Measurements from ENCODE around the gene KATNA1. TPM values are rescaled to one million over a fixed set of nuclear protein-coding genes. Genes with fewer than 3 reads are reported as not detected.

Gene KATNA1
- total and polyA plus RNA-seq, 4 experiments from 2014 or later: 18.2 to 34.7 (median 24.5) TPM

DNA sequence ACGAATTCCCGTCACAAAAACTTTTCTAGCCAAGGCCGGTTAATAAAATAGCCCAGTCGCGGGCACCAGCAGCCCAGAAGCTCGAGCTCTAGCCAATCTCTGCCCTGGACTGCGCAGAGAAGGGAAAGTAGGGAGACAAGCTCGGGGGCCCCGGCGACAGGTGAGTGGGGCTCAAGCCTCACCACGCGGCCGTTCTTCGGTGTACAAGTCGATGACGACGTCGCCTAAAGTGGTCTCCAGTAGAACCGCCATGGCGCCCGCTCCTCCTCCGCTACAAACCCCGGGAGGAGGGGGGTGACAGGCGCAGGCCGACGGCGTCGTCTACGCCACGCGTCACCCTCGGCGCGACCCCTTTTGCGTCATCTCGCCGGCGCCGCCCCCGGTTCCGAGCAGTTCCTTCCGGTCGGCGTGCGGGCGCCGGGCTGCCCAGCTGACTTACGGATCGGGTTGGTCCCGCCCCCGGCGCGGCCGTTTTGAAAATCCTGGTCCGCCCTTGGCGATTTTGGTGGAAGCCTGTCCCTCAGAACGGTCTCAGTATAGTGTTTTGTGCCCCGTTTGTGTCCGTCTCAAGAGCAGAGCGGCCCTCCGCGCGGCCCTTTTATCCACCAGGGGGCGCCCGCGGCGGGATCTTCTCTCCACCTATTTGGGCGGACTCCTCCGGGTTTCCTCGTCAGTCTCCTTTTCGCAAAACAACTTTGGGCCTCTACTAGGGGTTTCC is 102.6 kb downstream of the KATNA1 start, which contains the start of gene PPIL4:
PPIL4 (minus strand) TSS at position 290 of the 718 bp plus-strand sequence; CDS start at position 252, 38 bp downstream.
- intact Hi-C loops (cut with micrococcal nuclease): loop anchor here (1.0 to 10.0 kb wide), 10 partner anchors 19 to 461 kb away; partner anchors contain the start of genes KATNA1, LATS1, LRP11 and NUP43
- Histone ChIP-seq H3K36me3 (ENCODE audit: insufficient read depth, low read length) (peaks cover under 1% of the 10 kb centered on the region), H3K4me3 (ENCODE audit: low read length in 2 of 2) (peak within 1 kb of the TSS; percentile 68 to 74), H3K4me1 (ENCODE audit: insufficient read depth, low read length) (peaks cover 32% of the 10 kb centered on the region), H3K9me3 (ENCODE audit: control insufficient read depth in 1 of 2, low read length in 2 of 2) (no peaks in the 10 kb centered on the region), H3K27me3 (ENCODE audit: insufficient read depth, low read length) (no peaks in the 10 kb centered on the region), H3K27ac (ENCODE audit: low read depth, low read length) (peak within 1 kb of the TSS; percentile 100)
- H3K27ac Mint-ChIP-seq: peak within 1 kb of the TSS; percentile 98 to 100 (median 100)
- peaks cover 0 to 3% of the 10 kb centered on the region in 2 donors for H3K27me3 Mint-ChIP-seq
- peaks cover 0 to 4% (median 0%) of the 10 kb centered on the region in 8 donors for H3K9me3 Mint-ChIP-seq
- peaks cover 4 to 29% of the 10 kb centered on the region in 2 donors for H3K36me3 Mint-ChIP-seq
- DNase-seq: peak; percentile 94 to 98 (median 97)
- peak within 1 kb of the TSS; percentile 97 to 100 (median 98) for H3K4me3 Mint-ChIP-seq
- ChIA-PET POLR2A (ENCODE audit: partially characterized antibody) (interaction anchor here (0.9 to 3.6 kb wide), 17 partner anchors 9 to 775 kb away, joined by 3 to 31 read pairs (median 5); partner anchors contain the start of genes GINM1, KATNA1, LATS1 and NUP43), CTCF (ENCODE audit: partially characterized antibody) (interaction anchor here (0.6 to 3.9 kb wide), 14 partner anchors 9 to 378 kb away, joined by 3 to 30 read pairs (median 4); partner anchors contain the start of genes GINM1, LATS1, PCMT1 and ZC3H12D)
- peaks cover 27 to 50% (median 38%) of the 10 kb centered on the region in 4 donors for H3K4me1 Mint-ChIP-seq

DNA sequence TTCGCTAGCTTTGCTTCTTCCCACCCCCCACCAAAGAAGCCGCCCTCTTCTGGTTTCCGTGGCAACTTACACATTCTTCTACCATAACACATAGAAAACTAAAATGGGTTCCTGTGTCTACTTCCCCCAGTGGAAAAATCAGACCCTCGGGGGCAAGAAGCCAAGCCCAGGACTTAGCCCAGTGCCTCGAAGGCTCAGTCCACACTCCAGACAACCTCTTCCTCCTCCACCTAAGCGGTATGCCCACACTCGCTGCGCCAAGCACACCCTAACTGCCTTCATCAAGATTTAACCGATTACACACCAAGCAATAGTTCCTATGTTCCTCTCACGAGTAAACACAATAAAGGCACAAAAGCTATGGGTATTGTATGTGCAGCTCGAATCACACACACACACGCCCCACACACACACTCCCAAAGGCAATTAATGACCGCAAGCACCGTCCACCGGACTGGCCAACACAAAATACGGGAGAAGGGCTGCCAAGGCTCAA is 103.2 kb downstream of the KATNA1 start:
- Mint-ChIP-seq H3K27ac (peak overlapping the region; percentile 98 to 100 (median 100)), H3K9me3 (peaks cover 0 to 4% (median 0%) of the 10 kb centered on the region in 8 donors), H3K4me3 (peak overlapping the region; percentile 97 to 100 (median 98)), H3K36me3 (peaks cover 4 to 32% of the 10 kb centered on the region in 2 donors), H3K27me3 (peaks cover 0 to 3% of the 10 kb centered on the region in 2 donors), H3K4me1 (peaks cover 27 to 53% (median 38%) of the 10 kb centered on the region in 4 donors)
- ChIA-PET CTCF (ENCODE audit: partially characterized antibody) (interaction anchor here (0.6 to 3.9 kb wide), 15 partner anchors 8 to 517 kb away, joined by 3 to 30 read pairs (median 3); partner anchors contain the start of genes GINM1, LATS1, PCMT1 and ZC3H12D), POLR2A (ENCODE audit: partially characterized antibody) (interaction anchor here (0.7 to 3.6 kb wide), 19 partner anchors 8 to 775 kb away, joined by 3 to 31 read pairs (median 5); partner anchors contain the start of genes GINM1, KATNA1, LATS1 and NUP43)
- Histone ChIP-seq H3K27ac (ENCODE audit: low read depth, low read length) (peak overlapping the region; percentile 100), H3K27me3 (ENCODE audit: insufficient read depth, low read length) (no peaks in the 10 kb centered on the region), H3K4me3 (ENCODE audit: low read length in 2 of 2) (peak overlapping the region; percentile 68 to 74), H3K9me3 (ENCODE audit: control insufficient read depth in 1 of 2, low read length in 2 of 2) (no peaks in the 10 kb centered on the region), H3K4me1 (ENCODE audit: insufficient read depth, low read length) (peaks cover 32% of the 10 kb centered on the region), H3K36me3 (ENCODE audit: insufficient read depth, low read length) (peaks cover 3% of the 10 kb centered on the region)
- intact Hi-C loops (cut with micrococcal nuclease): loop anchor here (1.0 to 10.0 kb wide), 6 partner anchors 48 to 462 kb away; partner anchors contain the start of genes LATS1, NUP43, PCMT1 and TAB2
- DNase-seq: peak; percentile 80 to 91 (median 84)

Other genes starting within 250 kb of the KATNA1 start
- gene SUMO4, start 248.5 kb downstream of the KATNA1 start, total RNA-seq: 10 to 100 TPM in 1 of 2 experiments, 1 to 10 TPM in 1; 6.8 to 10.0 TPM
- gene SUMO4, start 248.5 kb downstream of the KATNA1 start, polyA plus RNA-seq: 1 to 10 TPM in 1 of 2 donors, not detected in 1; 2.2 TPM
- 100 to 1,000 TPM in 1 of 2 experiments, 10 to 100 TPM in 1; 91.5 to 106 TPM for gene ZC3H12D, start 163.7 kb downstream of the KATNA1 start, total RNA-seq
- 1 to 10 TPM; 3.1 to 9.8 TPM for gene ZC3H12D, start 163.7 kb downstream of the KATNA1 start, polyA plus RNA-seq
- gene PPIL4, start 102.7 kb downstream of the KATNA1 start, total RNA-seq: 10 to 100 TPM; 33.1 to 35.7 TPM
- 10 to 100 TPM in 1 of 2 donors, 1 to 10 TPM in 1; 10.0 to 14.5 TPM for gene PPIL4, start 102.7 kb downstream of the KATNA1 start, polyA plus RNA-seq
- 10 to 100 TPM; 17.1 to 18.5 TPM for gene GINM1, start 82.3 kb downstream of the KATNA1 start, total RNA-seq
- gene GINM1, start 82.3 kb downstream of the KATNA1 start, polyA plus RNA-seq: 10 to 100 TPM; 23.2 to 26.1 TPM
- gene LATS1, start 69.4 kb upstream of the KATNA1 start, total RNA-seq: 10 to 100 TPM; 47.4 to 51.8 TPM
- gene LATS1, start 69.4 kb upstream of the KATNA1 start, polyA plus RNA-seq: 10 to 100 TPM in 1 of 2 donors, 1 to 10 TPM in 1; 5.8 to 16.4 TPM
- gene NUP43, start 97.8 kb upstream of the KATNA1 start, total RNA-seq: 10 to 100 TPM; 56.0 to 58.3 TPM
- 1 to 10 TPM; 1.9 to 7.3 TPM for gene NUP43, start 97.8 kb upstream of the KATNA1 start, polyA plus RNA-seq
- 10 to 100 TPM; 50.8 to 55.8 TPM for gene PCMT1, start 101.0 kb upstream of the KATNA1 start, total RNA-seq
- gene PCMT1, start 101.0 kb upstream of the KATNA1 start, polyA plus RNA-seq: 100 to 1,000 TPM; 145 to 196 TPM
- 1 to 10 TPM; 3.6 to 5.6 TPM for gene LRP11, start 215.6 kb upstream of the KATNA1 start, total RNA-seq
- gene LRP11, start 215.6 kb upstream of the KATNA1 start, polyA plus RNA-seq: 1 to 10 TPM; 1.2 to 2.3 TPM
- not detected for gene RAET1E, start 249.4 kb upstream of the KATNA1 start, total RNA-seq
- gene RAET1E, start 249.4 kb upstream of the KATNA1 start, polyA plus RNA-seq: not detected